SK-N-SH (cell line): ENCODE results near the gene FAHD1. TPM values are rescaled to one million over a fixed set of nuclear protein-coding genes. Genes with fewer than 3 reads are reported as not detected.

Source experiments
- CTCF ChIA-PET: fragments of 300-600, 350-600 bp; formaldehyde crosslinking; extraction: SDS; loops from one replicate; lab custom pipeline; 2021; lab: Yijun Ruan, JAX
- POLR2A ChIA-PET: fragments of 350-600 bp; sonication (Branson Sonifier 250); formaldehyde crosslinking; extraction: SDS; loops from one replicate; lab custom pipeline; 2020; ENCODE audit warnings: antibody characterized with exemption, inconsistent platforms; lab: Yijun Ruan, JAX
- DNase-seq: peaks from one replicate; pipeline ENCODE4 v3.0.0; 2012
- H2AFZ ChIP-seq: fragments of 200-600 bp; sonication (generic); 2 replicates; pipeline ENCODE4 v1.8.1; 2016; ENCODE audit warnings: antibody characterized with exemption, mild to moderate bottlenecking, low read depth
- H3F3A ChIP-seq: fragments of 200-600 bp; sonication (generic); replicated peaks from 2 replicates; pipeline ENCODE3; 2016; ENCODE audit warnings: antibody characterized with exemption, mild to moderate bottlenecking; ENCODE audit not compliant: insufficient read depth
- H3K27ac ChIP-seq, 2 experiments: fragments of 200-500 bp in 1 of 2; fragments of 200-600 bp in 1 of 2; sonication (Bioruptor generic) in 1 of 2; sonication (generic), shearing (Covaris generic) in 1 of 2; 2 replicates each; pipeline versions ENCODE4 v1.5.1 to v1.6.1; 2014 to 2016; ENCODE audit warnings: low read depth in 2 of 2, inconsistent platforms in 1 of 2, low read length in 1 of 2, mild to moderate bottlenecking in 1 of 2, mixed read lengths in 1 of 2
- H3K27me3 ChIP-seq: fragments of 200-600 bp; sonication (generic), shearing (Covaris generic); 2 replicates; pipeline ENCODE4 v1.6.1; 2016; ENCODE audit warnings: mixed run types; ENCODE audit not compliant: insufficient read depth
- H3K36me3 ChIP-seq, 2 experiments: fragments of 200-500 bp in 1 of 2; fragments of 200-600 bp in 1 of 2; sonication (Bioruptor generic) in 1 of 2; sonication (generic) in 1 of 2; replicated peaks in 1 of 2; 2 replicates each; pipeline versions ENCODE3 to v1.5.1; 2014 to 2016; ENCODE audit warnings: low read length in 1 of 2, mild to moderate bottlenecking in 1 of 2; ENCODE audit not compliant: insufficient read depth in 2 of 2, control insufficient read depth in 1 of 2
- H3K4me1 ChIP-seq, 2 experiments: fragments of 200-500 bp in 1 of 2; fragments of 200-600 bp in 1 of 2; sonication (Bioruptor generic) in 1 of 2; sonication (generic), shearing (Covaris generic) in 1 of 2; 2 replicates each; pipeline versions ENCODE4 v1.5.1 to v1.6.1; 2014 to 2016; ENCODE audit warnings: low read depth in 1 of 2, low read length in 1 of 2, mixed run types in 1 of 2; ENCODE audit not compliant: insufficient read depth in 2 of 2, control insufficient read depth in 1 of 2
- H3K4me2 ChIP-seq: fragments of 200-600 bp; sonication (generic), shearing (Covaris generic); 2 replicates; pipeline ENCODE4 v1.6.1; 2017; ENCODE audit warnings: mixed run types
- H3K4me3 ChIP-seq, 2 experiments: fragments of 200-500 bp in 1 of 2; fragments of 200-600 bp in 1 of 2; sonication (Bioruptor generic) in 1 of 2; sonication (generic), shearing (Covaris generic) in 1 of 2; 2 replicates each; pipeline versions ENCODE4 v1.5.1 to v1.8.1; 2014 to 2016; ENCODE audit warnings: low read depth in 2 of 2, inconsistent platforms in 1 of 2, low read length in 1 of 2, mild to moderate bottlenecking in 1 of 2, mixed read lengths in 1 of 2, moderate library complexity in 1 of 2
- H3K79me2 ChIP-seq: fragments of 200-600 bp; sonication (generic); 2 replicates; pipeline ENCODE4 v1.8.1; 2017; ENCODE audit warnings: mild to moderate bottlenecking; ENCODE audit not compliant: insufficient read depth
- H3K9ac ChIP-seq: fragments of 200-600 bp; sonication (generic); 2 replicates; pipeline ENCODE4 v1.6.1; 2017; ENCODE audit warnings: mixed run types
- H3K9me2 ChIP-seq: fragments of 200-600 bp; sonication (generic); 2 replicates; pipeline ENCODE4 v1.6.1; 2017; ENCODE audit warnings: mixed run types
- H3K9me3 ChIP-seq: fragments of 200-600 bp; sonication (generic); 2 replicates; pipeline ENCODE4 v1.6.1; 2017; ENCODE audit warnings: mixed run types, mild to moderate bottlenecking, moderate library complexity
- H4K20me1 ChIP-seq: fragments of 200-600 bp; sonication (generic); 2 replicates; pipeline ENCODE4 v1.6.1; 2017; ENCODE audit warnings: mild to moderate bottlenecking, mixed run types; ENCODE audit not compliant: insufficient read depth
- ELF1 ChIP-seq: IDR thresholded peaks from 2 replicates; pipeline ENCODE4 v1.4.0; 2012
- EP300 ChIP-seq, 2 experiments: IDR thresholded peaks; 2 replicates each; pipeline versions ENCODE4 v1.4.0 to v1.6.1; 2012; ENCODE audit warnings: borderline replicate concordance in 1 of 2, low read depth in 1 of 2, low read length in 1 of 2
- EZH2phosphoT487 ChIP-seq: fragments of 200-600 bp; sonication (generic); IDR thresholded peaks from 2 replicates; pipeline ENCODE4 v1.6.1; 2017; ENCODE audit warnings: low read depth, mixed run types, mild to moderate bottlenecking, antibody characterized with exemption, moderate library complexity, borderline replicate concordance
- FOXJ3 ChIP-seq: sonication (generic); formaldehyde crosslinking; IDR thresholded peaks from 2 replicates; pipeline ENCODE4 v1.5.1; 2020; ENCODE audit warnings: mild to moderate bottlenecking, missing genetic modification reagents
- GABPA ChIP-seq: IDR thresholded peaks from 2 replicates; pipeline ENCODE4 v1.4.0; 2012; ENCODE audit warnings: low read depth, mild to moderate bottlenecking
- GATA2 ChIP-seq: sonication (generic); formaldehyde crosslinking; IDR thresholded peaks from 2 replicates; pipeline ENCODE4 v1.5.0; 2020; ENCODE audit warnings: mild to moderate bottlenecking, missing genetic modification reagents
- MXI1 ChIP-seq: IDR thresholded peaks from 2 replicates; pipeline ENCODE4 v1.6.1; 2012; ENCODE audit warnings: mild to moderate bottlenecking, low read depth, low read length, improper control_type of control experiment
- NFIC ChIP-seq: IDR thresholded peaks from 2 replicates; pipeline ENCODE4 v1.4.0; 2012; ENCODE audit warnings: borderline replicate concordance
- RAD21 ChIP-seq: IDR thresholded peaks from 2 replicates; pipeline ENCODE4 v1.6.1; 2012; ENCODE audit warnings: mild to moderate bottlenecking, low read length
- RCOR1 ChIP-seq: fragments of 150-350 bp; IDR thresholded peaks from 2 replicates; pipeline ENCODE4 v1.6.1; 2017; ENCODE audit warnings: antibody characterized with exemption, low read length
- RFX5 ChIP-seq: IDR thresholded peaks from 2 replicates; pipeline ENCODE4 v1.6.1; 2012; ENCODE audit warnings: mild to moderate bottlenecking, improper control_type of control experiment, low read length
- SMC3 ChIP-seq: IDR thresholded peaks from 2 replicates; pipeline ENCODE4 v1.6.1; 2012; ENCODE audit warnings: low read depth, low read length, improper control_type of control experiment
- TCF12 ChIP-seq: IDR thresholded peaks from 2 replicates; pipeline ENCODE4 v1.4.0; 2012
- TEAD4 ChIP-seq: IDR thresholded peaks from 2 replicates; pipeline ENCODE4 v1.4.0; 2012; ENCODE audit warnings: mild to moderate bottlenecking, borderline replicate concordance; ENCODE audit not compliant: insufficient read depth
- YY1 ChIP-seq: IDR thresholded peaks from 2 replicates; pipeline ENCODE4 v1.4.0; 2012; ENCODE audit warnings: low read depth, mild to moderate bottlenecking
- whole genome bisulfite sequencing: methylation state at CpG from one replicate; pipeline ENCODE4 v1.1.6; 2017; ENCODE audit warnings: low lambda C conversion rate; 5-methylcytosine and 5-hydroxymethylcytosine counted together
- polyA plus RNA-seq, 3 experiments: library from polyadenylated mRNA; depleted of rRNA; stranded (reverse); fragments of >200 nt; gene quantifications; 2 replicates each; pipeline ENCODE4 v1.2.3, GENCODE V29; 2012
- TF ChIP-seq, protein P1 (sequence below): IDR thresholded peaks from 2 replicates; pipeline ENCODE4 v1.4.0; 2012; ENCODE audit warnings: low read depth
- TF ChIP-seq, protein P2 (sequence below): IDR thresholded peaks from 2 replicates; pipeline ENCODE4 v1.4.0; 2012; ENCODE audit warnings: low read depth, borderline replicate concordance
- TF ChIP-seq, protein P3 (sequence below): fragments of 200-600 bp; sonication (generic); IDR thresholded peaks from 2 replicates; pipeline ENCODE4 v1.6.1; 2017; ENCODE audit warnings: antibody characterized with exemption, mild to moderate bottlenecking, moderate library complexity
- TF ChIP-seq, protein P4 (sequence below): fragments of 150-350 bp; IDR thresholded peaks from 2 replicates; pipeline ENCODE4 v1.6.1; 2017; ENCODE audit warnings: antibody characterized with exemption, low read length, low read depth, borderline replicate concordance
- TF ChIP-seq, protein P5 (sequence below): IDR thresholded peaks from 2 replicates; pipeline ENCODE4 v1.6.1; 2012; ENCODE audit warnings: mild to moderate bottlenecking, low read depth, low read length, moderate library complexity

FAHD1 gene
- polyA plus RNA-seq, 1 of the 3 experiments (the other 2 are of a cell fraction), result 59.0 TPM

DNA sequence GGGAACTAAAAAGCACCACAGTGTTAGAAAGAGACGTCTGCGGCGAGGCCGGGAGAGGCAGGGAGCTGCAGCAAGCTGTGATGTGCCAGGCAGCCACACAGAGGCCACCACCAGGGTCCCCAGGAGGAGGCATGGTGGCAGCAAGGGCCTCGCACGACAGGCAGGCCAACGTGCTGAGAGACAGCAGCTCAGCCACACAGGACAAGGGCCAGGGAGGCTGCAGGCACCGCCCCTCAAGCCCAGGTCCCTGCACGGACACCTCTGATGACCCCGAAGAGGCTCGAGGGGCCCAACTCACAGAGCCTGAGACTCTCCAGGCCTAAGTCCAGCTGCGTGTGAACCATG lies 6.1 kb upstream of the FAHD1 start:
- Histone ChIP-seq H3K4me2 (no peak overlapping the region), H3K4me3 (no peak overlapping the region), H3K9me3 (no peaks in the 10 kb centered on the region), H3K9me2 (no peaks in the 10 kb centered on the region), H4K20me1 (no peaks in the 10 kb centered on the region), H3K27ac (no peak overlapping the region), H3K36me3 (peaks cover 0 to 15% of the 10 kb centered on the region in 2 experiments), H3K79me2 (peaks cover 29% of the 10 kb centered on the region; the same call in 1 of the 2 replicates), H2AFZ (no peak overlapping the region), H3K27me3 (no peaks in the 10 kb centered on the region), H3K9ac (no peak overlapping the region), H3K4me1 (peaks cover 0 to 7% of the 10 kb centered on the region in 2 experiments; a peak in 1 of 4 replicates), H3F3A (no peaks in the 10 kb centered on the region)
- TF ChIP-seq RCOR1 (no peak), NFIC (no peak), TEAD4 (no peak), FOXJ3 (CRISPR knock-in tag) (no peak), YY1 (no peak), EZH2phosphoT487 (no peak), SMC3 (no peak), MXI1 (no peak), GABPA (no peak), RAD21 (no peak), GATA2 (CRISPR knock-in tag) (no peak), TCF12 (no peak), RFX5 (no peak), EP300 (IDR thresholded peaks at IDR 0.05; ENCODE audit: borderline replicate concordance in 1 of 2, low read depth in 1 of 2, low read length in 1 of 2) (no peak), ELF1 (no peak)
- TF ChIP-seq, protein P1, sequence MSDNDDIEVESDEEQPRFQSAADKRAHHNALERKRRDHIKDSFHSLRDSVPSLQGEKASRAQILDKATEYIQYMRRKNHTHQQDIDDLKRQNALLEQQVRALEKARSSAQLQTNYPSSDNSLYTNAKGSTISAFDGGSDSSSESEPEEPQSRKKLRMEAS, result no peak
- TF ChIP-seq, protein P2, sequence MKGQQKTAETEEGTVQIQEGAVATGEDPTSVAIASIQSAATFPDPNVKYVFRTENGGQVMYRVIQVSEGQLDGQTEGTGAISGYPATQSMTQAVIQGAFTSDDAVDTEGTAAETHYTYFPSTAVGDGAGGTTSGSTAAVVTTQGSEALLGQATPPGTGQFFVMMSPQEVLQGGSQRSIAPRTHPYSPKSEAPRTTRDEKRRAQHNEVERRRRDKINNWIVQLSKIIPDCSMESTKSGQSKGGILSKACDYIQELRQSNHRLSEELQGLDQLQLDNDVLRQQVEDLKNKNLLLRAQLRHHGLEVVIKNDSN, result no peak
- TF ChIP-seq, protein P3, sequence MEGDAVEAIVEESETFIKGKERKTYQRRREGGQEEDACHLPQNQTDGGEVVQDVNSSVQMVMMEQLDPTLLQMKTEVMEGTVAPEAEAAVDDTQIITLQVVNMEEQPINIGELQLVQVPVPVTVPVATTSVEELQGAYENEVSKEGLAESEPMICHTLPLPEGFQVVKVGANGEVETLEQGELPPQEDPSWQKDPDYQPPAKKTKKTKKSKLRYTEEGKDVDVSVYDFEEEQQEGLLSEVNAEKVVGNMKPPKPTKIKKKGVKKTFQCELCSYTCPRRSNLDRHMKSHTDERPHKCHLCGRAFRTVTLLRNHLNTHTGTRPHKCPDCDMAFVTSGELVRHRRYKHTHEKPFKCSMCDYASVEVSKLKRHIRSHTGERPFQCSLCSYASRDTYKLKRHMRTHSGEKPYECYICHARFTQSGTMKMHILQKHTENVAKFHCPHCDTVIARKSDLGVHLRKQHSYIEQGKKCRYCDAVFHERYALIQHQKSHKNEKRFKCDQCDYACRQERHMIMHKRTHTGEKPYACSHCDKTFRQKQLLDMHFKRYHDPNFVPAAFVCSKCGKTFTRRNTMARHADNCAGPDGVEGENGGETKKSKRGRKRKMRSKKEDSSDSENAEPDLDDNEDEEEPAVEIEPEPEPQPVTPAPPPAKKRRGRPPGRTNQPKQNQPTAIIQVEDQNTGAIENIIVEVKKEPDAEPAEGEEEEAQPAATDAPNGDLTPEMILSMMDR, result no peak
- TF ChIP-seq, protein P4, sequence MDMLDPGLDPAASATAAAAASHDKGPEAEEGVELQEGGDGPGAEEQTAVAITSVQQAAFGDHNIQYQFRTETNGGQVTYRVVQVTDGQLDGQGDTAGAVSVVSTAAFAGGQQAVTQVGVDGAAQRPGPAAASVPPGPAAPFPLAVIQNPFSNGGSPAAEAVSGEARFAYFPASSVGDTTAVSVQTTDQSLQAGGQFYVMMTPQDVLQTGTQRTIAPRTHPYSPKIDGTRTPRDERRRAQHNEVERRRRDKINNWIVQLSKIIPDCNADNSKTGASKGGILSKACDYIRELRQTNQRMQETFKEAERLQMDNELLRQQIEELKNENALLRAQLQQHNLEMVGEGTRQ, result no peak
- TF ChIP-seq, protein P5, sequence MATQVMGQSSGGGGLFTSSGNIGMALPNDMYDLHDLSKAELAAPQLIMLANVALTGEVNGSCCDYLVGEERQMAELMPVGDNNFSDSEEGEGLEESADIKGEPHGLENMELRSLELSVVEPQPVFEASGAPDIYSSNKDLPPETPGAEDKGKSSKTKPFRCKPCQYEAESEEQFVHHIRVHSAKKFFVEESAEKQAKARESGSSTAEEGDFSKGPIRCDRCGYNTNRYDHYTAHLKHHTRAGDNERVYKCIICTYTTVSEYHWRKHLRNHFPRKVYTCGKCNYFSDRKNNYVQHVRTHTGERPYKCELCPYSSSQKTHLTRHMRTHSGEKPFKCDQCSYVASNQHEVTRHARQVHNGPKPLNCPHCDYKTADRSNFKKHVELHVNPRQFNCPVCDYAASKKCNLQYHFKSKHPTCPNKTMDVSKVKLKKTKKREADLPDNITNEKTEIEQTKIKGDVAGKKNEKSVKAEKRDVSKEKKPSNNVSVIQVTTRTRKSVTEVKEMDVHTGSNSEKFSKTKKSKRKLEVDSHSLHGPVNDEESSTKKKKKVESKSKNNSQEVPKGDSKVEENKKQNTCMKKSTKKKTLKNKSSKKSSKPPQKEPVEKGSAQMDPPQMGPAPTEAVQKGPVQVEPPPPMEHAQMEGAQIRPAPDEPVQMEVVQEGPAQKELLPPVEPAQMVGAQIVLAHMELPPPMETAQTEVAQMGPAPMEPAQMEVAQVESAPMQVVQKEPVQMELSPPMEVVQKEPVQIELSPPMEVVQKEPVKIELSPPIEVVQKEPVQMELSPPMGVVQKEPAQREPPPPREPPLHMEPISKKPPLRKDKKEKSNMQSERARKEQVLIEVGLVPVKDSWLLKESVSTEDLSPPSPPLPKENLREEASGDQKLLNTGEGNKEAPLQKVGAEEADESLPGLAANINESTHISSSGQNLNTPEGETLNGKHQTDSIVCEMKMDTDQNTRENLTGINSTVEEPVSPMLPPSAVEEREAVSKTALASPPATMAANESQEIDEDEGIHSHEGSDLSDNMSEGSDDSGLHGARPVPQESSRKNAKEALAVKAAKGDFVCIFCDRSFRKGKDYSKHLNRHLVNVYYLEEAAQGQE, result no peak
- no CpG with 5 or more reads among the region's 12 CpGs for WGBS
- CTCF ChIA-PET, result no interaction called here
- POLR2A ChIA-PET, result no interaction called here
- DNase-seq, result no peak
